Kidney epithelial cell (primary cell): Measurements from ENCODE around the gene ATP5PO. TPM values are rescaled to one million over a fixed set of nuclear protein-coding genes. Genes with fewer than 3 reads are reported as not detected.

Source experiments
- DNase-seq: peaks from one replicate; pipeline ENCODE4 v3.0.0-alpha.2; 2010; ENCODE audit warnings: low read depth
- H3K27me3 ChIP-seq: 2 replicates; pipeline ENCODE4 v1.6.0; 2011; ENCODE audit warnings: low read length; ENCODE audit not compliant: control insufficient read depth, insufficient read depth
- H3K36me3 ChIP-seq: 2 replicates; pipeline ENCODE4 v1.5.1; 2011; ENCODE audit warnings: low read length; ENCODE audit not compliant: control insufficient read depth, insufficient read depth
- H3K4me3 ChIP-seq: 2 replicates; pipeline ENCODE4 v1.5.1; 2011; ENCODE audit warnings: low read depth, mild to moderate bottlenecking, control low read depth, low read length
- CTCF ChIP-seq: IDR thresholded peaks from 2 replicates; pipeline ENCODE4 v1.5.1; 2011; ENCODE audit warnings: mild to moderate bottlenecking, moderate library complexity, low read length, control low read depth, inconsistent platforms; ENCODE audit not compliant: insufficient read depth, poor library complexity, severe bottlenecking
- total RNA-seq: library from RNA; depleted of rRNA; stranded (reverse); fragments of >200 nt; gene quantifications from 2 replicates; pipeline ENCODE4 v1.2.3, GENCODE V29; 2015

The ATP5PO gene
- total RNA-seq, 1 donor from 2014 or later, result 286 TPM

GRCh38 chr21:33948951-33949444 is 33.4 kb upstream of the ATP5PO start:
- TF ChIP-seq CTCF, result no peak
- no peak for DNase-seq
- H3K27me3 ChIP-seq, result no peaks in the 10 kb centered on the region

GRCh38 chr21:33948096-33948950 is 32.7 kb upstream of the ATP5PO start:
- DNase-seq, result no peak
- no peaks in the 10 kb centered on the region for H3K27me3 ChIP-seq
- no peak overlapping the region for H3K4me3 ChIP-seq
- TF ChIP-seq CTCF, result no peak
- no peaks in the 10 kb centered on the region for H3K36me3 ChIP-seq

More at GRCh38 chr21:33948951-33949444, 33.4 kb upstream of the ATP5PO start:
- H3K36me3 ChIP-seq, result no peaks in the 10 kb centered on the region
- no peak overlapping the region for H3K4me3 ChIP-seq

GRCh38 chr21:33947451-33948095 is 32.0 kb upstream of the ATP5PO start:
- Histone ChIP-seq H3K27me3 (no peaks in the 10 kb centered on the region), H3K36me3 (no peaks in the 10 kb centered on the region), H3K4me3 (no peak overlapping the region)
- DNase-seq, result peak; percentile 99
- TF ChIP-seq CTCF, result no peak

- Histone ChIP-seq H3K4me3 (no peak overlapping the region), H3K36me3 (no peaks in the 10 kb centered on the region), H3K27me3 (no peaks in the 10 kb centered on the region)
- TF ChIP-seq CTCF, result no peak
- DNase-seq, result no peak
These were observed 30.2 kb upstream of the ATP5PO start for GRCh38 chr21:33945652-33946270.

- DNase-seq, result no peak
- Histone ChIP-seq H3K36me3 (no peaks in the 10 kb centered on the region), H3K4me3 (no peak overlapping the region), H3K27me3 (no peaks in the 10 kb centered on the region)
- TF ChIP-seq CTCF, result no peak
These were observed 28.7 kb upstream of the ATP5PO start for GRCh38 chr21:33944185-33944763.
